NCI-H2171 (cell line): ENCODE data around the gene KRT86.
"Not testable (repeated sequence)": the region's sequence is repeated elsewhere in the genome, so short reads cannot be mapped to it uniquely, and the experiment has no call there.

Source experiments
- DNase-seq: peaks from one replicate; lab custom pipeline; 2025; lab: John Stamatoyannopoulos, UW

KRT86 gene

GRCh38 chr12:52291267-52291935 is 17.0 kb downstream of the KRT86 start, which contains the start of gene KRT81:
KRT81 (minus strand) TSS chr12:52291534; CDS start chr12:52291465, 69 bp downstream.
- DNase-seq = no peak

GRCh38 chr12:52293926-52294325 is 19.5 kb downstream of the KRT86 start:
- no peak for DNase-seq

GRCh38 chr12:52294803-52295202 is 20.4 kb downstream of the KRT86 start:
- DNase-seq = no peak

DNA sequence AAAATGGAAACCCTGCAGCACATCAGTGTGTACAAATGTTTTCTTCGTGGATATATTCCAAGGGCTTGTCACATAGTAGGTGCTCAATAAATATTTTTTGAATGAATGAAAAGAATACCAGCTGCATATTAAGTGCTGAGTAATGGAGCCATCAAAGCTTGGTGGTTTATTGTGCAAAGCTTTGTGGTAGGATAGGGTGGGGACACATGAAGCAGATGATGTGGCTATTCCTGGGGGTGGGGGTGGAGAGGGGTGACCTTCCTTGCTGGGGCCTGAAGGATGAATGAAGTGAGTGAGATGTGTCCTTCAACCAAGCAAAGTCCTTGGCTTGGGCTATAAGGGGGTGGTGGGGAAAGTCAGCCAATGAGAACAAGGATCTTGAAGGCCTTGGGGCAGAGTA is 21.2 kb downstream of the KRT86 start:
- no peak for DNase-seq

- DNase-seq = no peak
Measured at GRCh38 chr12:52296572-52297215, 22.2 kb downstream of the KRT86 start.

DNA sequence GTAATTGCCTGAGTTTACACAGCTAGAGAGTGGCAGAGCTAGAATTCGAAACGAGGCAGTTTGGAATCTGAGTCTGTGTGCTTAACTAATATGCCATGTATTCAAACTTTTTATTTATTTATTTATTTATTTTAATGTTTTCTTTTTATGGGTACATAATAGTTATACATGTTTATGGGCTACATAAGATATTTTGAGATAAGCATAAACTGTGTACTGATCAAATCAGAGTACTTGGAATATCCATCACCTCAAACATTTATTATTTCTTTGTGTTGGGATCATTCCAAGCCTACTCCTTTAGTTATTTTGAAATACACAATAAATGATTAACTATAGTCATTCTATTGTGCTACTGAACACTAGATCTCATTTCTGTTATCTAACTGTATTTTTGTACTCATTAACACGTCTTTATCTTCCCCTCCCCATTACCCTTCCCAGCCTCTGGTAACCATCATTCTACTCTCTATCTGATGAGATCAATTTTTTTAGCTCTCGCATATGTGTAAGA is 24.3 kb downstream of the KRT86 start:
- no peak for DNase-seq

DNA sequence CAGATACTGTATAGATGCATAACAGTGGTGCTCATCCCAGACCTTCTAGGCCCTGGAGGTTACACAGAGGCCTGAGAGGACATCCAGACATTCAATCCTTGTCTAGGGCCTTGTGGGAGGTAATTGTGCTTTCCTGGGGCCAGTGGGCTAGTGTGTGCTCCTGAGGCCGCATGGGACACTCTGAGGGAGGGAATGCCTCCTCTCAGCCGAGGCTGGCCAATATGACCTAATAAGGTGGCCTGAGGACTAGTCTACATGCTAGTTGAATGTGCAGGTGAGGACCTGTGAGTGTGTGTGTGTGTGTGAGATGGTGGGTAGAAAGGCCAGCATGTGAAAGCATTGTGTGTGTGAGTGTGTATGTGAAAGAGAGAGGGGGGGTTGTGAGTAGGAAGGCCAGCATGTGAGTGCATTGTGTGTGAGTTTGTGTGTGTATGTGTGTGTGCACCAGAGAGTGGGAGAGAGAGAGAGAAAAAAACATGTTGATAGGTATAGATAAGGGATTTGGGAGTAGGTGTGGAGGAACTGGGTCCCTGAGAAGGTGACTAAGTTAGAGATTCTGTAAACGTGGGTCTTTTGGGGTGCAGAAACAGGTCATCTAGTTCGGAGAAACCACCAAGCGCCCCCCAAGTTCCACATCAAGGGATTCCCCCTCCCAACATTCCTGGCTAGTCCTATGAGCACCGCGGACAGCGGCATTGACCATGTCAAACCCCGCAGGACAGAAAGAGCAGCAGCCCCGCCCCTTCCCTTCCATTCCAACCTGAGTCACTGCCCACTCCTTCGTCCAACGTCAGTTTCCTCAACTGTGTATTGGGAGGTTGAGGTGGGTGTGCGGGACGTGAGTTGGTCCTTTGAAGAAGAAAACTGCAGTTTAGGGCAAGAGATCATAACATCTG is 26.6 kb downstream of the KRT86 start:
- DNase-seq = no peak

GRCh38 chr12:52301721-52302120 is 27.3 kb downstream of the KRT86 start:
- not testable (repeated sequence) for DNase-seq

GRCh38 chr12:52302242-52302914 is 27.9 kb downstream of the KRT86 start:
- DNase-seq = peak; percentile 14

DNA sequence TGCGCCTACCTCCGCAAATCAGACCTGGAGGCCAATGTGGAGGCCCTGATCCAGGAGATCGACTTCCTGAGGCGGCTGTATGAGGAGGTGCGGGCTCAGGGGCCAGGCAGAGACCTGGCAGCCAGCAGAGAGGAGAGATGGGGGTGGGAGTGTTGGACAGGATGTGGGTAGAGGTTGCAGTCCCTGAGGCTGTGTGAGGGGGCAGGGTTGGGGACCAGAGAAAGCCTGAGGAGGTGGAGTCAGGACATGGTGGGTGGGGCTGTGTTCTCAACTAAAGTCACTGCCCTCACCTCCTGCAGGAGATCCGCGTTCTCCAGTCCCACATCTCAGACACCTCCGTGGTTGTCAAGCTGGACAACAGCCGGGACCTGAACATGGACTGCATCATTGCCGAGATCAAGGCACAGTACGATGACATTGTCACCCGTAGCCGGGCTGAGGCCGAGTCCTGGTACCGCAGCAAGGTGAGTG is 30.5 kb downstream of the KRT86 start:
- DNase-seq = not testable (repeated sequence)

DNA sequence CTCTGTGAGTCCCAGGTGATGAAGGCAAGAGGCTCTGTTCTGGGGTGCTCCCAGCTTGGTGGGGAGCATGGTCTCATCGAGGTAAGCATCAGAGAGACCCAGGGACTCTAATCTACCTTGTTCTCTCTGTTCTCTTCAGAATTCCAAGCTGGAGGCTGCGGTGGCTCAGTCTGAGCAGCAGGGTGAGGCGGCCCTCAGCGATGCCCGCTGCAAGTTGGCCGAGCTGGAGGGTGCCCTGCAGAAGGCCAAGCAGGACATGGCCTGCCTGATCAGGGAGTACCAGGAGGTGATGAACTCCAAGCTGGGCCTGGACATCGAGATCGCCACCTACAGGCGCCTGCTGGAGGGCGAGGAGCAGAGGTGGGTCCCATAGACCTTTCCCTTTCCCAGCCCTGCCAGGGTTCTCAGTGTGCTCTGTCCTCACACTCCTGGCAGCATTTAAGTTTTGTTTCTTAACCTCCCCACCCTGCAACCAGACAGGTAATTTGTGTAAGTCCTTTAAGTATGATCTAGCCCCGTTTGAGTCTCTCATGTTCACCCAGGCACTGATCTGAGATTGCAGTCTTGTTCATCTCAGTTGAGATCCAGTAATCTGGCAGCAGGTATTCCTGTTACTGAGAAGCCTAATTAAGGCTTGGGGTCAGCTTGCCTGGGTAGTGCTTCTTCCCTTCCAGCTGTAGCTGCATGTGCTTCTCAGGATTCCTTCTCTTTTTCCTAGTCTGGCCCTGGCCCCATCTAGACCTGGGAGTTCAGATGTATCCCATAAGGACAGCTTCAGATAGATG is 31.7 kb downstream of the KRT86 start:
- no peak for DNase-seq

GRCh38 chr12:52306731-52307130 is 32.3 kb downstream of the KRT86 start:
- no peak for DNase-seq

DNA sequence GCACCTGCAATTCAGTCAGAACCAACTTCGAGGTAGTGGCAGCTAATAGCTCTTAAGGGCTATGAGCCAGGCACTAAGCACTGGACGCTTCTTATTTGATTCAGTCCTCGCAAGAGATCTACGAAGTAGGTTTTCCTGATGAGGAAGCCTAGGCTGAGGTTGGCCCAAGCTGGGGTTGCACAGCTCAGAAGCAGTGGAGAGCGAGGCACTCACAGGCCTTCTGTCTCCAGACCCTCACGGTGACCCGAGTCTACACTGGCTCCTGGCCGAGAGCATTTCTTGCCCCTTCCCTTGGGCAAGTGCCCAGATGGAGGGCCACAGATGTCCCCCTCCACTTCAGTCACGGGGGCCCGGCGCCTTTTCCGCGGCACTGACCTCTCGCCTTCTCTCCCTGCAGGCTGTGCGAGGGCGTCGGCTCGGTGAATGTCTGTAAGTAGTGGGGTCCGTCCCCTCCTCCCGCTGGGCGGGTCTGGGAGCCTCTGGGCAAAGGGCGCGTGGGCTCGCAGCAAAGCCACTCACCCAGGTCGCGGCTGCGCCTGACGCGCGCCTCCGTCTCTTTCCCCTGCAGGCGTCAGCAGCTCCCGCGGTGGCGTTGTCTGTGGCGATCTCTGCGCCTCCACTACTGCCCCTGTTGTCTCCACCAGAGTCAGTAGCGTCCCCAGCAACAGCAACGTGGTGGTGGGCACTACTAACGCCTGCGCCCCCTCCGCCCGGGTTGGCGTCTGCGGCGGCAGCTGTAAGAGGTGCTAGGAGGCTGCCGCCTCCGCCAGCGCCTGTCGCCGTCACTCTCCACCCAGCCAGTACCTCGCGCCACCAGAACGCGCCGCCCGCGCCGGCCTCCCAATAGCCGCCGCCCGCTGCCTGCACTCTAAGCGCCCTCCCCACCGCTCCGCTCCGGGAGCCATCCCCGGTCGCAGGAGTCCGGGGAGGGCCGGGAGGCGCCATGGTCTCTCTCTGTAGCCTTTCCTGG is 33.7 kb downstream of the KRT86 start:
- peak; percentile 68 for DNase-seq

DNA sequence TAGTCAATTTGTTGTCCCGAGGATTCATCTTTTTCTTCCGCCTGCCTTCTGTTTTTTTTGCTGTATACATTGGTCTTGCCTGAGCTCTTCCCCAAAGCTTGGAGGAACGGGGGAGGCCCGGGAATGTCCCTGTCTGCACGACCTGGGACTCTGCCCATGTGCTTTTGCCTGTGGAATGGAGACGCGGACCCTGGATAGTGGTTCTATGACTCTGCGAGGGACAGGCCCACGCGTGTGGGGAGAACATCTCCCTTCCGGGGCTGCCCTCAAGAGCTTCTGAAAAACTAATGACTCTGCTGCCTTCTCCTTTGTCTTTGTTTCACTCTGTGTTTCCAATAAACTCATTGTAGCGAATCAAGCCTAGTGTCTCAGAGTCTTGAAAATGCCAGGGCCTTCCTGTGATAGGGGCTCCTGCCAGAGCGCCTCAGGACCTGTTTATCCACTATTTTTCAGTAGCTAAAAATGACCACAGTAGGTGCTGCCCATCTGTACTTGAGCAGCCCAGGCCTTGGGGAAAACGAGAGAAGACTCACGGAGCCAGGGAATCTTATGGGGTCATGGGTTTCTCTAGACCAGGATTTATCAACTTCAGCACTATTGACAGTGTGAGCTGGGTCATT is 34.5 kb downstream of the KRT86 start:
- no peak for DNase-seq

GRCh38 chr12:52310622-52311284 is 36.3 kb downstream of the KRT86 start:
- DNase-seq = no peak

DNA sequence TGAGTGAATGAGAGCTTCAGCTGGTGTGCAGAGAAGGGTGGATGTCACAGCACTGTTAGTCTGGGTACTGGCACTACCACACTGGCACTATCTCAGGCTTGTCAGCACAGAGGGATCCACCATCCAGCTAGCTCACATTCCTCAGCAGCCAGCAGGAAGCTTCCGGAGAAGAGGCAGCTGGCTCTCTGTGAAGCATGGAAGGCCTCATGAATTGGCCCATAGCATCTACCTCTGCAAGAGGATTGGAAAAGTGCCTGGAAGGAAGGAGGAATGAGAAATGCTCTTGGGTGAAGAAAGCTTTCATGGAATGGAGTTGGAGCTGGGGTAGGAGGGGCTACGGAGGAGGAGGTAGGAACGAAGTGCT is 36.8 kb downstream of the KRT86 start:
- no peak for DNase-seq

- no peak for DNase-seq
Measured at GRCh38 chr12:52312086-52312485, 37.6 kb downstream of the KRT86 start.

DNA sequence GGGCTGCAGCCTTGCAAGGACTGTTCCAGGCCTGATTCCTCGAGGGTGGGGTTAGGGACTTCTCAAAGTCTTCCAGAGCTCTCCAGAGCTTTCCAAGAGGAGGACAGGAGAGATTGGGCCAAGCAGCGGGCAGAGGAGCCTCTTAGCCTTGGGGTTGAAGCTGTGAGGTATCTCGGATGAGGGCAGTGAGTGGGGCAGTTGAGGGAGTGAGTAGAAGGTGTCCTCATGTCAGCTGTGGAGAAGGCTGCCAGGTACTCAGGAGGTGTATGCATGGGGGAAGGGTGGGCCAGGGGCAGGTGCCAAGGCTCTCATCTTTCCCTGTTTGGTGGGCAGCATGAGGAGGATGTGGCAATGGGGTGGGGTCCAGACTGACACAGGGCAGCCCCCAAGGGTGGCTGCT is 39.0 kb downstream of the KRT86 start:
- no peak for DNase-seq

GRCh38 chr12:52313926-52314325 is 39.5 kb downstream of the KRT86 start:
- DNase-seq = no peak
